ENCODE data around the gene SCAMP4. TPM values are rescaled to one million over a fixed set of nuclear protein-coding genes. Genes with fewer than 3 reads are reported as not detected.
A peak's percentile ranks its signal among the peaks of the same experiment; 100 is the strongest.

SCAMP4 gene
- total RNA-seq, 1 donor from 2014 or later: 75.8 TPM

GRCh38 chr19:1904860-1905109 is 414 bp upstream of the SCAMP4 start:
- Mint-ChIP-seq H3K36me3 (ENCODE audit: unreplicated experiment) (no peaks in the 10 kb centered on the region), H3K27me3 (ENCODE audit: unreplicated experiment) (no peaks in the 10 kb centered on the region), H3K27ac (ENCODE audit: unreplicated experiment) (peak overlapping the region; percentile 85), H3K4me1 (ENCODE audit: unreplicated experiment) (peaks cover 39% of the 10 kb centered on the region), H3K9me3 (ENCODE audit: unreplicated experiment) (no peaks in the 10 kb centered on the region), H3K4me3 (ENCODE audit: unreplicated experiment) (peak overlapping the region; percentile 77)
- no peak for DNase-seq (ENCODE audit: extremely low spot score, unreplicated experiment)
- TF ChIP-seq CTCF (IDR thresholded peaks at IDR 0.05): no peak

- Mint-ChIP-seq H3K9me3 (ENCODE audit: unreplicated experiment) (no peaks in the 10 kb centered on the region), H3K4me1 (ENCODE audit: unreplicated experiment) (peaks cover 45% of the 10 kb centered on the region), H3K4me3 (ENCODE audit: unreplicated experiment) (peak overlapping the region; percentile 87), H3K27me3 (ENCODE audit: unreplicated experiment) (no peaks in the 10 kb centered on the region), H3K36me3 (ENCODE audit: unreplicated experiment) (no peaks in the 10 kb centered on the region), H3K27ac (ENCODE audit: unreplicated experiment) (peak overlapping the region; percentile 88)
- TF ChIP-seq CTCF (IDR thresholded peaks at IDR 0.05): no peak
- no peak for DNase-seq (ENCODE audit: extremely low spot score, unreplicated experiment)
Observed at GRCh38 chr19:1905863-1906375, 720 bp downstream of the SCAMP4 start.

GRCh38 chr19:1906985-1907562 is 1.9 kb downstream of the SCAMP4 start:
- Mint-ChIP-seq H3K27me3 (ENCODE audit: unreplicated experiment) (no peaks in the 10 kb centered on the region), H3K36me3 (ENCODE audit: unreplicated experiment) (no peaks in the 10 kb centered on the region), H3K27ac (ENCODE audit: unreplicated experiment) (peak overlapping the region; percentile 41), H3K4me1 (ENCODE audit: unreplicated experiment) (peaks cover 45% of the 10 kb centered on the region), H3K9me3 (ENCODE audit: unreplicated experiment) (no peaks in the 10 kb centered on the region), H3K4me3 (ENCODE audit: unreplicated experiment) (peak overlapping the region; percentile 35)
- no peak for DNase-seq (ENCODE audit: extremely low spot score, unreplicated experiment)
- TF ChIP-seq CTCF (IDR thresholded peaks at IDR 0.05): no peak

GRCh38 chr19:1907563-1908363 is 2.6 kb downstream of the SCAMP4 start:
- no peaks in the 10 kb centered on the region for H3K36me3 Mint-ChIP-seq (ENCODE audit: unreplicated experiment)
- H3K4me3 Mint-ChIP-seq (ENCODE audit: unreplicated experiment): no peak overlapping the region
- H3K27ac Mint-ChIP-seq (ENCODE audit: unreplicated experiment): peak overlapping the region; percentile 3
- no peak for TF ChIP-seq CTCF (IDR thresholded peaks at IDR 0.05)
- H3K27me3 Mint-ChIP-seq (ENCODE audit: unreplicated experiment): no peaks in the 10 kb centered on the region
- no peak for DNase-seq (ENCODE audit: extremely low spot score, unreplicated experiment)
- no peaks in the 10 kb centered on the region for H3K9me3 Mint-ChIP-seq (ENCODE audit: unreplicated experiment)
- H3K4me1 Mint-ChIP-seq (ENCODE audit: unreplicated experiment): peaks cover 45% of the 10 kb centered on the region

- Mint-ChIP-seq H3K36me3 (ENCODE audit: unreplicated experiment) (peaks cover 3% of the 10 kb centered on the region), H3K9me3 (ENCODE audit: unreplicated experiment) (no peaks in the 10 kb centered on the region), H3K27me3 (ENCODE audit: unreplicated experiment) (no peaks in the 10 kb centered on the region), H3K27ac (ENCODE audit: unreplicated experiment) (no peak overlapping the region), H3K4me1 (ENCODE audit: unreplicated experiment) (peaks cover 41% of the 10 kb centered on the region), H3K4me3 (ENCODE audit: unreplicated experiment) (no peak overlapping the region)
- DNase-seq (ENCODE audit: extremely low spot score, unreplicated experiment): no peak
- no peak for TF ChIP-seq CTCF (IDR thresholded peaks at IDR 0.05)
Observed at GRCh38 chr19:1908364-1908678, 3.1 kb downstream of the SCAMP4 start.

Measured in osteocyte (in vitro differentiated cells).